Trophoblast cell (in vitro differentiated cells and primary cell): ENCODE data around the gene C2CD5.

Experiments
- DNase-seq, 2 donors: peaks; one replicate each; pipeline ENCODE4 v3.0.0-alpha.2; 2016
- H2AFZ ChIP-seq: 2 replicates; pipeline ENCODE4 v1.6.1; 2013; ENCODE audit warnings: low read length, moderate library complexity, mild to moderate bottlenecking; ENCODE audit not compliant: insufficient read depth, poor library complexity
- H2AK5ac ChIP-seq: 2 replicates; pipeline ENCODE4 v1.6.1; 2013; ENCODE audit warnings: mild to moderate bottlenecking, low read length
- H2BK120ac ChIP-seq: 2 replicates; pipeline ENCODE4 v1.6.1; 2013; ENCODE audit warnings: low read length, mild to moderate bottlenecking, moderate library complexity; ENCODE audit not compliant: insufficient read depth, poor library complexity
- H2BK12ac ChIP-seq: 2 replicates; pipeline ENCODE4 v1.6.1; 2013; ENCODE audit warnings: mild to moderate bottlenecking, low read length, moderate library complexity
- H2BK5ac ChIP-seq: 2 replicates; pipeline ENCODE4 v1.6.1; 2013; ENCODE audit warnings: low read length, low read depth, moderate library complexity, mild to moderate bottlenecking; ENCODE audit not compliant: poor library complexity
- H3K14ac ChIP-seq: 2 replicates; pipeline ENCODE4 v1.6.1; 2013; ENCODE audit warnings: mild to moderate bottlenecking, low read length
- H3K18ac ChIP-seq: 2 replicates; pipeline ENCODE4 v1.6.1; 2013; ENCODE audit warnings: mild to moderate bottlenecking, low read length
- H3K23ac ChIP-seq: 2 replicates; pipeline ENCODE4 v1.6.1; 2013; ENCODE audit warnings: low read length
- H3K27ac ChIP-seq: 2 replicates; pipeline ENCODE4 v1.5.1; 2013; ENCODE audit warnings: low read depth, mild to moderate bottlenecking, inconsistent platforms, low read length, moderate library complexity
- H3K27me3 ChIP-seq: 2 replicates; pipeline ENCODE4 v1.6.1; 2013; ENCODE audit warnings: inconsistent platforms, mild to moderate bottlenecking, low read length, moderate library complexity; ENCODE audit not compliant: insufficient read depth
- H3K36me3 ChIP-seq, 2 experiments: 1 replicate in 1 of 2; 2 replicates in 1 of 2; pipeline ENCODE4 v1.6.1; 2013; ENCODE audit warnings: low read length in 2 of 2, mild to moderate bottlenecking in 2 of 2, moderate library complexity in 1 of 2; ENCODE audit not compliant: insufficient read depth in 2 of 2, control insufficient read depth in 1 of 2
- H3K4ac ChIP-seq: 2 replicates; pipeline ENCODE4 v1.6.1; 2013; ENCODE audit warnings: low read depth, mild to moderate bottlenecking, low read length, moderate library complexity
- H3K4me1 ChIP-seq, 2 experiments: 1 replicate in 1 of 2; 2 replicates in 1 of 2; pipeline ENCODE4 v1.6.1; 2013; ENCODE audit warnings: low read length in 2 of 2, mild to moderate bottlenecking in 2 of 2, moderate library complexity in 1 of 2; ENCODE audit not compliant: insufficient read depth in 2 of 2, control insufficient read depth in 1 of 2
- H3K4me2 ChIP-seq: 2 replicates; pipeline ENCODE4 v1.6.1; 2013; ENCODE audit warnings: inconsistent platforms, mild to moderate bottlenecking, low read length, moderate library complexity
- H3K4me3 ChIP-seq: 2 replicates; pipeline ENCODE4 v1.5.1; 2013; ENCODE audit warnings: mild to moderate bottlenecking, low read depth, low read length, inconsistent platforms
- H3K79me1 ChIP-seq: one replicate; pipeline ENCODE4 v1.6.1; 2013; ENCODE audit warnings: low read length
- H3K79me2 ChIP-seq: 2 replicates; pipeline ENCODE4 v1.6.1; 2013; ENCODE audit warnings: low read length, mild to moderate bottlenecking; ENCODE audit not compliant: control insufficient read depth, insufficient read depth, poor library complexity
- H3K9ac ChIP-seq: 2 replicates; pipeline ENCODE4 v1.6.1; 2013; ENCODE audit warnings: mild to moderate bottlenecking, low read length
- H3K9me3 ChIP-seq: 2 replicates; pipeline ENCODE4 v1.6.1; 2013; ENCODE audit warnings: low read depth, mild to moderate bottlenecking, control low read depth, inconsistent platforms, low read length; ENCODE audit not compliant: insufficient read depth
- H4K12ac ChIP-seq: 2 replicates; pipeline ENCODE4 v1.6.1; 2013; ENCODE audit warnings: low read depth, mild to moderate bottlenecking, low read length, moderate library complexity
- H4K8ac ChIP-seq: 2 replicates; pipeline ENCODE4 v1.6.1; 2013; ENCODE audit warnings: low read depth, mild to moderate bottlenecking, low read length, moderate library complexity
- H4K91ac ChIP-seq: one replicate; pipeline ENCODE4 v1.6.1; 2013; ENCODE audit warnings: low read depth, mild to moderate bottlenecking, low read length, moderate library complexity
- WGBS: extraction: QIAGEN DNeasy Blood & Tissue Kit; methylation state at CpG from one replicate; pipeline ENCODE4 v1.1.7; 2013; ENCODE audit warnings: missing lambda C conversion rate; ENCODE audit not compliant: insufficient read length, insufficient coverage; ENCODE audit errors: extremely low coverage; 5-methylcytosine and 5-hydroxymethylcytosine counted together

The C2CD5 gene

GRCh38 chr12:22412581-22412980 lies 131.8 kb downstream of the C2CD5 start:
- Histone ChIP-seq H3K36me3 (no peaks in the 10 kb centered on the region), H3K9me3 (no peaks in the 10 kb centered on the region), H4K12ac (no peak overlapping the region), H3K79me1 (peaks cover 6% of the 10 kb centered on the region), H3K18ac (no peak overlapping the region), H3K9ac (no peak overlapping the region), H2BK12ac (no peak overlapping the region), H2BK5ac (no peak overlapping the region), H2AK5ac (no peak overlapping the region), H4K91ac (no peak overlapping the region), H3K4me2 (no peak overlapping the region), H3K79me2 (no peaks in the 10 kb centered on the region), H2AFZ (no peak overlapping the region), H3K4me1 (peaks cover 3 to 4% of the 10 kb centered on the region in 2 experiments), H3K4me3 (no peak overlapping the region), H3K27ac (no peak overlapping the region), H2BK120ac (no peak overlapping the region), H3K27me3 (no peaks in the 10 kb centered on the region), H3K14ac (no peak overlapping the region), H3K23ac (no peak overlapping the region), H3K4ac (no peak overlapping the region), H4K8ac (no peak overlapping the region)
- WGBS: no CpG with 5 or more reads among the region's 3 CpGs
- no peak for DNase-seq

- Histone ChIP-seq H3K27ac (no peak overlapping the region), H2BK5ac (no peak overlapping the region), H3K9me3 (no peaks in the 10 kb centered on the region), H3K23ac (no peak overlapping the region), H2AFZ (no peak overlapping the region), H3K4me3 (no peak overlapping the region), H4K8ac (no peak overlapping the region), H3K18ac (no peak overlapping the region), H3K4ac (no peak overlapping the region), H4K12ac (no peak overlapping the region), H3K27me3 (no peaks in the 10 kb centered on the region), H4K91ac (no peak overlapping the region), H3K36me3 (no peaks in the 10 kb centered on the region), H3K79me2 (no peaks in the 10 kb centered on the region), H3K14ac (no peak overlapping the region), H3K4me2 (no peak overlapping the region), H3K79me1 (peaks cover 6% of the 10 kb centered on the region), H3K4me1 (peaks cover 3 to 4% of the 10 kb centered on the region in 2 experiments), H2AK5ac (no peak overlapping the region), H3K9ac (no peak overlapping the region), H2BK12ac (no peak overlapping the region), H2BK120ac (no peak overlapping the region)
- DNase-seq: peak; percentile 69 to 96
- WGBS: no CpG with 5 or more reads among the region's 3 CpGs
Measured at GRCh38 chr12:22410486-22410885, 133.9 kb downstream of the C2CD5 start.

- no peak for DNase-seq
- H3K4me3 ChIP-seq: no peak overlapping the region
- peak overlapping the region; percentile 98 for H2BK12ac ChIP-seq
- peak overlapping the region; percentile 91 for H2AK5ac ChIP-seq
- no CpG with 5 or more reads among the region's 12 CpGs for WGBS
- H4K12ac ChIP-seq: no peak overlapping the region
- peaks cover 6% of the 10 kb centered on the region for H3K79me1 ChIP-seq
- H3K79me2 ChIP-seq: no peaks in the 10 kb centered on the region
- peak overlapping the region; percentile 76 for H2BK120ac ChIP-seq
- no peak overlapping the region for H3K18ac ChIP-seq
- no peak overlapping the region for H4K8ac ChIP-seq
- peak overlapping the region; percentile 75 for H3K4ac ChIP-seq
- no peak overlapping the region for H3K27ac ChIP-seq
- no peak overlapping the region for H3K9ac ChIP-seq
- peak overlapping the region; percentile 87 for H3K14ac ChIP-seq
- H2AFZ ChIP-seq: no peak overlapping the region
- H3K23ac ChIP-seq: no peak overlapping the region
- H3K27me3 ChIP-seq: no peaks in the 10 kb centered on the region
- H3K4me2 ChIP-seq: no peak overlapping the region
- H3K4me1 ChIP-seq: peaks cover 3 to 4% of the 10 kb centered on the region in 2 experiments
- no peak overlapping the region for H2BK5ac ChIP-seq
- no peaks in the 10 kb centered on the region for H3K9me3 ChIP-seq
- peak overlapping the region; percentile 26 for H4K91ac ChIP-seq
- no peaks in the 10 kb centered on the region for H3K36me3 ChIP-seq
Measured at GRCh38 chr12:22409377-22410164, 134.8 kb downstream of the C2CD5 start.

- no peak overlapping the region for H2AK5ac ChIP-seq
- H3K79me2 ChIP-seq: no peaks in the 10 kb centered on the region
- H4K12ac ChIP-seq: no peak overlapping the region
- no peak overlapping the region for H3K4me3 ChIP-seq
- H3K27me3 ChIP-seq: no peaks in the 10 kb centered on the region
- no peak overlapping the region for H3K18ac ChIP-seq
- no peaks in the 10 kb centered on the region for H3K36me3 ChIP-seq
- H3K14ac ChIP-seq: no peak overlapping the region
- no peak overlapping the region for H3K9ac ChIP-seq
- H2BK120ac ChIP-seq: no peak overlapping the region
- H3K27ac ChIP-seq: no peak overlapping the region
- H3K9me3 ChIP-seq: no peaks in the 10 kb centered on the region
- no peak overlapping the region for H2BK5ac ChIP-seq
- no peak overlapping the region for H4K8ac ChIP-seq
- no CpG with 5 or more reads among the region's 8 CpGs for WGBS
- H2AFZ ChIP-seq: no peak overlapping the region
- no peak for DNase-seq
- H2BK12ac ChIP-seq: no peak overlapping the region
- peaks cover 3 to 4% of the 10 kb centered on the region in 2 experiments for H3K4me1 ChIP-seq
- H3K4ac ChIP-seq: no peak overlapping the region
- H3K23ac ChIP-seq: no peak overlapping the region
- no peak overlapping the region for H3K4me2 ChIP-seq
- H3K79me1 ChIP-seq: peaks cover 6% of the 10 kb centered on the region
- H4K91ac ChIP-seq: no peak overlapping the region
Measured at GRCh38 chr12:22408610-22409376, 135.5 kb downstream of the C2CD5 start.
